GM19239 (cell line): ENCODE measurements around the gene KANK4.

ENCODE experiments used
- DNase-seq: peaks from one replicate; pipeline ENCODE4 v3.0.0; 2011; ENCODE audit warnings: low spot score; ENCODE audit not compliant: insufficient read length
- FAIRE-seq: peaks from 2 replicates; lab custom pipeline; 2011; peaks lifted over from hg19 to GRCh38; lab: Jason Lieb, UNC

Gene KANK4

GRCh38 chr1:62337706-62338631 lies 18.7 kb upstream of the KANK4 start:
- FAIRE-seq (no peak), DNase-seq (no peak)

DNA sequence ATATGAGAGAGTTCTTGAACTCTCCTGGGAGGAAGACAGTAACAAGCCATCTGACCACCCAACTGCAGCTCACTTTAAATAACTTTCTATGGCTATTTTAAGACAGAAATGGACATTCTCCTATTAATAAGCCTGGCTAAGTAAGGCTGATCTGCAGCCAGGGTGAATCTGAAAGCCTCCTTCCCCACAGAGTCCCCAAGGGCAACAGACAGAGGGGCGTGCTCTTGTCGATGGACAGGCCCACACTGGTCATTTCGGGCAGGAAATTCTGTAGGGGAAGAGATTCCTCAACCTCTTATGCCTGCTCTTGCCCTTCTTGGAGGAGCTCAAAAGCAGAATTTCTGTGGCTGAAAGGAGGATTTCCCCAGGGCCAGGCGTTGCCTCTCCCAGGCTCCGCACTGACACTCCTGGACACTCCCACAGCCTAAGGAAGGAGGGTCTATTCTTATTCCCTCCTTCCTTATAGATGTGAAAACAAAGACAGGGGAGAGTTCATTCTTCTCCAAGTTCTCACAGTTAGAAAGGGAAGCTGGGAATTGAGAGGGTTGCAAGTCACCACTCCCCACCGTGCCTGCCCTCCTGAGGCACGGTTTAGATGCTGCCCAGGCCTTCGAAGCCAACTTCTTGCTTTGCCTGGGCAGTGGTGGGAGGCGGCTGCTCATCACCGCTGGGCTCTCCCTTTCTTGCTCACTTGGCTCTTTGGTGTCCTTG lies 17.9 kb upstream of the KANK4 start:
- FAIRE-seq = no peak
- DNase-seq = no peak

DNA sequence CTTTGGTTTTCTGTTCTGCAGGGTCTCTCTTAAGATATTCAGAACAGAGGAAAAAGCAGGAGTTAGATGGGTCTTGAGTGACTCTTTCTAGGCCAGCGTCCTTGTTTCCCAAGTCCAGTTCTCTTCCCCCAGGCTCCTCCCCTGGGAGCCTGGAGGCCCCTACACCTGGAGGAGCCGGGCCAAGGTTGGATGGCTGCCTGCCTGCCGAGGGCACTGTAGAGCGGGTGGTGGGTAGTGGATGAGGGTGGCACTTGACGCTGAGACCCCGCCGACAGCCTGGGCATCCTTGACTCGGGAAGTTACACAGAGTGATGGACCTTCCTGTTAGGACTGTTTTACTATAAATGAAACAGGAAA lies 17.4 kb upstream of the KANK4 start:
- DNase-seq (no peak), FAIRE-seq (no peak)

DNA sequence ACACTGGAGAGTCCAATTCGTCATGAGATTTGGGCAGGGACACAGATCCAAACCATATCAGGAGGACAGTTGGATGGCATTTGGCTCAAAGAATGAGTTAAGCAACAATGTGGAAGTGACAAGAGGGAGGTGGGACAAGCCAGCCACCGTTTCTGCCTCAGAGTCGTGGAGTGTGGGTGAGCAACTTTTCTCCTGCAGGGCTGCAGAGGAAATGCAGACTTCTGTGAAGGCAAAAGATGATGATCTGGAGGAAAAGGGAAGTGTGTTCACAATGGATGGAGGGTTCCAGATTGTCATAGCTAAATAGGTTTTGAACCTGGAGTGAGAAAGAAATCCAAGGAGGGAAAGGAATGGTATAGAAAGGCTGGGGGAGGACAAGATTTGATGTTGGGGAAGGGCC lies 16.4 kb upstream of the KANK4 start:
- FAIRE-seq (no peak), DNase-seq (no peak)

DNA sequence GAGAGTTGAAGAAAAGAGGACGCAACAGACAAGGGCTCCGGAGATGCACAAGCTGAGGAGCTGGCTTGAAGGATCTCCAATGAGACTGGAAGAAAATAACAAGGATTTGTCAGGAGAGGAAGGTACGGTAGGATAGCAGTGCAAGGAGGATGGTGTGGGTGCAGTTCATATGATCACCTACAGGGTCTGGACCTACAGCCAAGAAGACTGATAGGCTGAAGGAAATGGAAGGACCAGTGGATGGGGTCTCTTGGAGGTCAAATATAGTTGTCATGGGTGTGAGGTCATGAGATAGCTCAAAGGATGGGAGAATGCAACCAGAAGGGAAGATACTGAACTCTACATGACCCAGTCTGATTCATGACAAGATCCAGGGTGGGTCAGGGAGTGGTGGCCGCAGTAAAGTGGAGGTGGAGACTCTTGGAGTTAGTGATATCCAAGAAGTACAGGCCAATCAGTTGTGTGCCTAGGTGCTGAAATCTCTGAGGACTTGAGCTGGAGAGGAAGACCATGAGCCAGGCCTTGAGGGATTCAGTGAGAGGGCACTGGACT lies 15.3 kb upstream of the KANK4 start:
- DNase-seq (no peak), FAIRE-seq (no peak)

GRCh38 chr1:62333441-62333840 lies 14.2 kb upstream of the KANK4 start:
- FAIRE-seq (no peak), DNase-seq (no peak)

- FAIRE-seq (no peak), DNase-seq (no peak)
Measured at GRCh38 chr1:62327360-62328055, 8.3 kb upstream of the KANK4 start.

GRCh38 chr1:62325681-62326080 lies 6.4 kb upstream of the KANK4 start:
- DNase-seq (no peak), FAIRE-seq (no peak)

DNA sequence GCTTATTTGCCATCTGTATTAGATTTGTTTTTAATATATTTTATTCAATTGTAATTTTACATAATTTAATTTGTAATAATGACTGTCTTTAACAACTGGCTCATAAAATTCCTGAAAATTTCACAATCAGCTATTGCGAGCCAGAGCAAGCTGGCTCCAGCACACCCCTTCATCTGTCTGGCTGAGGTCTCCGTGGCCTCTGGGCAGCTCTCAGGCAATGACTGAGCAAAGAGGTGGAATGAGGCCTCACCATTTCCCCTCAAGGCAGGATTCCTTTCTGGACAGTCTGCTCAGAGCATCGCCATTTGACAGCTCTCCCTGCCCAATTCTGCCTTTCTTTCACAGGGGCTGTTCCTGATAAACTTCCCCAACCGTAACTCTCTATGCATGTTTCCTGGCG lies 5.8 kb upstream of the KANK4 start:
- no peak for DNase-seq
- FAIRE-seq = no peak

- no peak for FAIRE-seq
Measured at GRCh38 chr1:62321446-62321845, 2.2 kb upstream of the KANK4 start.

DNA sequence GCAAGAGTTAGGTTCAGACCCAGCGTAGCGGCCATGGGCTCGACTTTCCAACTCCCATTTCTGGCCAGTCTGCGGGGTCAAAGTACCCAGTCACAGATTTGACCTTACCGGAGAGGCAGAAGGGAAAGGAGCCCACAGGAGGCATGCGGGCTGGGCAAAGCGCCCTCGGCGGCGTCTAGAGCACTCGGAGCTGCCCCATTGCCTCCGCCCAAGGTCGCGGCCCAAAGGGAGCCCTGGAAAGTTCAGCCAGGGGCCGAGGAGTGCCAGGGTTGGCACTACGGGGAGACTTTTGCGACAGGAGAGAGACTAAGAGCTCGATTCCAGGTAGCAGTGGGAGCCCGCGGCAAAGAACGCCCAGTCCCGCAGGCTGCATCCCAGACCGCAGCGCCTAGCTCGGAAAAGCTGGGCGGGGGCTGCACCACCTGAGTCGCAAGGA lies 896 bp downstream of the KANK4 start:
- FAIRE-seq = no peak
- no peak for DNase-seq

More at GRCh38 chr1:62321446-62321845, 2.2 kb upstream of the KANK4 start:
- DNase-seq = no peak

- no peak for DNase-seq
Measured at GRCh38 chr1:62317021-62317768, 2.0 kb downstream of the KANK4 start.

DNA sequence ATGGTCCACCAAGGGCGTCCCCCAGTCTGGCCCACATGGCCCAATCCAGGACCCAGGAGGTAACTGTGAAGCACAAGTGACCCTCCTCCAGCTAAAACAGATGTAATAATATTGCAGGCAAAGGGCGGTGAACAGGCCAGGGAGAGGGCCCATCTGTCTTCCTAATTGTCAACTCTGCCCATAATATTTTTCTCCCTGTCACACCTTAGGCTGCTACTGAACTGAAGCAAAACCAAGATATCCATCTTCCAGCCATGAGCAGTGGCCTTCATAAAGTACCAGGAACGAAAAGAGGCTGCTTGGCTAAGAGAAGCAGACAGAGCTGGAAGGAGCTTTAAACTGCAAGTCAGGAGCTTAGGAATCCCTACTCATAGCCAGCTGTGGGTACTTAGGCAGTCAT lies 3.1 kb downstream of the KANK4 start:
- FAIRE-seq = no peak

More at GRCh38 chr1:62317021-62317768, 2.0 kb downstream of the KANK4 start:
- FAIRE-seq = no peak

GRCh38 chr1:62315387-62315786 lies 3.8 kb downstream of the KANK4 start:
- FAIRE-seq (no peak), DNase-seq (no peak)

More for the DNA sequence above, 3.1 kb downstream of the KANK4 start:
- no peak for DNase-seq

GRCh38 chr1:62314454-62315350 lies 4.5 kb downstream of the KANK4 start:
- DNase-seq = no peak
- no peak for FAIRE-seq

DNA sequence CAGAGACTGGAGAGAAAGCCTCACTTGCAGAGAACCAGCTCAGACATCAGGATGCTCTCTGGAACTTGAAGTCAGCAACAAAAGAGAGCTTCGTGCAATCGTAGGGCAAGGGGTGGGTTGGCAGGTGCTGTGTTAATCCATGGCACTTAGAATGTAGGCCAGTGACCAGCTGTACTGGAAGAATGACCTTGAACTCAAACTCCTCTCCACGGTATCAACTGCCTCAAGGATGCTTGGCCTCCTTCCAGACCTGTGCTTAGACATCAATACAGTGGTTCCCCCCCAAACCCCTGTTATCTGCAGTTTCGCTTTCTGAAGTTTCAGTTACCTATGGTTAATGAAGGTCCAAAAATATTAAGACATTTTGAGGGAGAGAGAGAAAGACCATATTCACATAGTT lies 6.5 kb downstream of the KANK4 start:
- DNase-seq (no peak), FAIRE-seq (no peak)

- FAIRE-seq (no peak), DNase-seq (no peak)
Measured at GRCh38 chr1:62311473-62311943, 7.7 kb downstream of the KANK4 start.

- FAIRE-seq (no peak), DNase-seq (no peak)
Measured at GRCh38 chr1:62309906-62310305, 9.3 kb downstream of the KANK4 start.

- no peak for FAIRE-seq
Measured at GRCh38 chr1:62308606-62309005, 10.6 kb downstream of the KANK4 start.

More at GRCh38 chr1:62308606-62309005, 10.6 kb downstream of the KANK4 start:
- DNase-seq = no peak
